Stimulated activated naive B cell treated with anti-CD40 and anti-IgM and Interleukin-4, amounts not matched to agents 10 μg/mL and 1 μg/mL and 100 μg/mL, for 72 hours (primary cell): ENCODE data around the gene DNAH1.
"Not testable (repeated sequence)": the region's sequence is repeated elsewhere in the genome, so short reads cannot be mapped to it uniquely, and the experiment has no call there.

Source experiments
- ATAC-seq, 2 donors: fragments of 150-1000 bp; cut with Tn5 transposase; replicated peaks; 2 replicates each; pipeline ENCODE4 v1.10.0; 2021; ENCODE audit warnings: moderate library complexity in 1 of 2
- DNase-seq: peaks from one replicate; pipeline ENCODE4 v3.0.0; 2021
- H3K27ac Mint-ChIP-seq: one replicate; pipeline ENCODE4 v1.8.0; 2022; ENCODE audit warnings: mild to moderate bottlenecking, mixed read lengths
- H3K27me3 Mint-ChIP-seq, 2 donors: one replicate each; pipeline ENCODE4 v1.8.0; 2022; ENCODE audit warnings: mixed read lengths in 2 of 2
- H3K36me3 Mint-ChIP-seq, 2 donors: one replicate each; pipeline ENCODE4 v1.8.0; 2022; ENCODE audit warnings: mixed read lengths in 2 of 2, mild to moderate bottlenecking in 1 of 2
- H3K4me1 Mint-ChIP-seq, 2 donors: one replicate each; pipeline ENCODE4 v1.8.0; 2022; ENCODE audit warnings: mixed read lengths in 2 of 2, mild to moderate bottlenecking in 1 of 2
- H3K4me3 Mint-ChIP-seq, 2 donors: one replicate each; pipeline ENCODE4 v1.8.0; 2022; ENCODE audit warnings: mild to moderate bottlenecking in 2 of 2, mixed read lengths in 2 of 2, moderate library complexity in 1 of 2
- H3K9me3 Mint-ChIP-seq, 2 donors: one replicate each; pipeline ENCODE4 v1.8.0; 2022; ENCODE audit warnings: mixed read lengths in 2 of 2, mild to moderate bottlenecking in 1 of 2

Gene DNAH1

DNA sequence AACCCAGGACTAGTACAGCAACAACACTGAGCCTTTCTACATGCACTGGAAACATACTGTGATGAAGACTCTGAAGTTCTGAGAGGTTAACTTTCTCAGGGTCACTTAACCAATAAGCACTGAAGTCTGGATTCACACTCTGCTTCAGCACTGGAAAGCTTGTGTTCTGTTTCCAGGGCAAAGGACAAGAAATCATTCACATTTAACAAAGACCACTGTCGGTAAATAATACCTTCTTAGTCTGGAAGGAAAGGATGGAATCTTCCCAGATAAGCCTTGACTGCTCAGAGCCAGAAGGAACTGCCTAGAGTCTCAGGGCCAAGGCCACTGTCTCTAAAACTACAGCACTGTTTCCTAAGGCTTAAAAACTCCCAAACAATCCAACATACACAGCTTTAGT, 32.8 kb upstream of the DNAH1 start:
- H3K27ac Mint-ChIP-seq, result no peak overlapping the region
- H3K4me1 Mint-ChIP-seq, result peaks cover 7 to 28% of the 10 kb centered on the region in 2 donors
- H3K27me3 Mint-ChIP-seq, result no peaks in the 10 kb centered on the region
- no peak overlapping the region for H3K4me3 Mint-ChIP-seq
- no peaks in the 10 kb centered on the region for H3K9me3 Mint-ChIP-seq
- peaks cover 9 to 24% of the 10 kb centered on the region in 2 donors for H3K36me3 Mint-ChIP-seq
- ATAC-seq (no peak), DNase-seq (no peak)

DNA sequence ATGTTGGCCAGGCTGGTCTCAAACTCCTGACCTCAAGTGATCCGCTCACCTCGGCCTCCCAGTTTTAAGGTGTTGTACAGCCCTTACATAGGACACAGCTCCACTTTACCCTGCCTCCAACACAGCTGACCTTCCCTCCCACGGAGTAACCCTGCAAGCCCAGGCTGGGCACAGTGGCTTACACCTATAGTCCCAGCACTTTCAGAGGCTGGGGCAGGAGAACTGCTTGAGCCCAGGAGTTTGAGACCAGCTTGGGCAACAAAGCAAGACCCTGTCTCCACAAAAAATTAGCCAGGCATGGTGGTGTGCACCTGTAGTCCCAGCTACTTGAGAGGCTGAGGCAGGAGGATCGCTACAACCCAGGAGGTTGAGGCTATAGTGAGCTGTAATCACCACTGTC, 32.1 kb upstream of the DNAH1 start:
- not testable (repeated sequence) for DNase-seq, H3K27ac Mint-ChIP-seq, H3K27me3 Mint-ChIP-seq, H3K4me3 Mint-ChIP-seq, ATAC-seq, H3K9me3 Mint-ChIP-seq
- Mint-ChIP-seq H3K4me1 (peaks cover 11 to 29% of the 10 kb centered on the region in 2 donors), H3K36me3 (peaks cover 5 to 16% of the 10 kb centered on the region in 2 donors)

DNA sequence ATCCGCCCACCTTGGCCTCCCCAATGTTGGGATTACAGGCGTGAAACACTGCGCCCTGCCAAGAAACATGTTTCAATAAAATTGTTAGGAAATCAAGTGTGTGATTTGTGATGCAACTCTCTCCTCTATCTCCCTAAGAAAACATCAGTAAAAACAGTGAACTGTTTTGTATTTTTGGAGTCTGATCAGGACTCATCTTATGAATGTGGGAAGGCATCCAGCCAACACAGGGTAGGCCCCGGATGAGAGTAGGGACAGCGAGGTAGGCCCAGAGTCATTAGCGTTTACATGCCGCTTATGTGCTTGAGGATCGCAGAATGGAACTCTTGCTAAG, 29.4 kb upstream of the DNAH1 start:
- no peak for ATAC-seq
- H3K27me3 Mint-ChIP-seq, result no peaks in the 10 kb centered on the region

DNA sequence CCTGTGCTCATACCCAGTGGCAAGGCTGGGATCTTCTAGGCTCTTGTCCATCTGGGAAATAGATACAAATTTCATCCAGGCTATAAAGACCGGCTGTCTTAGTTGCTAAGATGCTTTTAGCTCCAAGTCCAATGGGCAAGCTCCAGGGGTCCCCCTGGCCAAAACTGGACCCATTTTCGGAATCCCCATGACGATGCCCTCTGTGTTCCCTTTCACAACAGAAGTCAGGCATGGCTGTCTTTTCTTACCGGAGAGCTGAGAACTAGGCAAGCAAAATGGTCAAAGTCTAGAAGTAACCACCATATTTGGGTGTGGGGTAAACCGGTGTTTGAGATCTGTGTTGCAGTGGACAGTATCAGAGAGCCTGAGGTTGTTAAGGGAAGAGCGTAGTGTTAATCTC, 27.4 kb upstream of the DNAH1 start:
- Mint-ChIP-seq H3K36me3 (peaks cover 17 to 29% of the 10 kb centered on the region in 2 donors), H3K27ac (peak overlapping the region; percentile 71), H3K27me3 (no peaks in the 10 kb centered on the region), H3K4me1 (peaks cover 19 to 33% of the 10 kb centered on the region in 2 donors), H3K9me3 (no peaks in the 10 kb centered on the region), H3K4me3 (peak overlapping the region; percentile 99 to 100)
- no peak for DNase-seq
- no peak for ATAC-seq

More for the DNA sequence above, 29.4 kb upstream of the DNAH1 start:
- H3K9me3 Mint-ChIP-seq, result no peaks in the 10 kb centered on the region
- peak overlapping the region; percentile 100 for H3K27ac Mint-ChIP-seq
- peaks cover 9 to 18% of the 10 kb centered on the region in 2 donors for H3K36me3 Mint-ChIP-seq
- H3K4me1 Mint-ChIP-seq, result peaks cover 19 to 37% of the 10 kb centered on the region in 2 donors
- H3K4me3 Mint-ChIP-seq, result peak overlapping the region; percentile 99 to 100
- DNase-seq, result no peak

DNA sequence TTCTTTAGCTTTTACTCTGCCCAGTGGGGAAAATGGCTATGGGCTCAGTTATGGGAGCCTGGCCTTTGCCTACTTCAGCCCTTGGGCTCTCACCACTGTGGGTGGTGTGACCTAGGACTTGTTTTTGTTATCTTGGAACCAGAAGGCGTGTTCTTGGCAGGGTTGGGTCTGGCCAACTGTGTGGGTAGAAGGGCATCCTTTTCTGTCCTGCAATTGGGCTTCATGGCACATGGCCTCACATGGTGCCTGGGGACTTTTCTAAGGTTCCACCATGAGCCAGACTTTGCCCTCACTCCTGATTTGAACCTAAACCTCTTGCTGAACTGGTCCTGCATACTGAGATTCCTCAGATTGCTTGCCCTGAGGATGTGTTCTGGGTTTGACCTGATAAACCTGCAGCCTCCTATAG, 26.8 kb upstream of the DNAH1 start:
- ATAC-seq, result no peak
- H3K27ac Mint-ChIP-seq, result no peak overlapping the region
- H3K27me3 Mint-ChIP-seq, result no peaks in the 10 kb centered on the region

DNA sequence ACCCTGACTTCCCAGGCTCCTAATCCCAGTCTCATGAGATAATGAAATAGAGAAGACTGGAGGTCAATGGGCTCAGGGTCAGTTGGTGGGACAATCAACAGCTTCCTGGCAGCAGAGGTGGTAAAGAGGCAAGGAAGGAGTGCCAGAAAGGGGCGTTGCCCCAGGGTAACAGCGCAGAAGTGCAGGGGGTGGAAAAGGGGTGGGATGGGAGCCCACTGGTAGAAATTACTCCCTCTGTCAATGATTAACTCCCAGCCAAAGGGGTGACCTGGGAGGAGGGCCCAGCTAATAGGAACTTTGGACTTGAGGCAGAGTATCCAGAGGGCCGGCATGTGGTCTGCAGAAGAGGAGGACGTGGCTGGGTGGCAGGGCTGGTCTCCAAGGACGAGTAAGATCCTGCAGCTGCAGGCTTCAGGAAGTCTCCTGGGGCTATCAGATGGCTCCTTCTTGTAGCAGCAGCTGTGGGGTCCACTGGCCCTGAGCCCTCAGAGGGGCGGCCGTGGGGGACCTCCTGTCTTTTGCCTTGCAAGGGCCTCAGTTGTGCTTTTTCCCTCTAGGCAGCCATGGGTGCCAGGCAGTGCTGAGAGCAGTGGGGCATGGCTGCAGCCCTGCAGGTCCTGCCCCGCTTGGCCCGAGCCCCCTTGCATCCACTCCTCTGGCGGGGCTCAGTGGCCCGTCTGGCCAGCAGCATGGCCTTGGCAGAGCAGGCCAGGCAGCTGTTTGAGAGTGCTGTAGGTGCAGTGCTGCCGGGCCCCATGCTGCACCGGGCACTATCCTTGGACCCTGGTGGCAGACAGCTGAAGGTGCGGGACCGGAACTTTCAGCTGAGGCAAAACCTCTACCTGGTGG, 26.1 kb upstream of the DNAH1 start:
- no peaks in the 10 kb centered on the region for H3K27me3 Mint-ChIP-seq
- no peak for ATAC-seq

More for the DNA sequence above, 26.8 kb upstream of the DNAH1 start:
- Mint-ChIP-seq H3K9me3 (no peaks in the 10 kb centered on the region), H3K4me3 (no peak overlapping the region), H3K36me3 (peaks cover 14 to 30% of the 10 kb centered on the region in 2 donors), H3K4me1 (peaks cover 19 to 33% of the 10 kb centered on the region in 2 donors)
- DNase-seq, result no peak

DNA sequence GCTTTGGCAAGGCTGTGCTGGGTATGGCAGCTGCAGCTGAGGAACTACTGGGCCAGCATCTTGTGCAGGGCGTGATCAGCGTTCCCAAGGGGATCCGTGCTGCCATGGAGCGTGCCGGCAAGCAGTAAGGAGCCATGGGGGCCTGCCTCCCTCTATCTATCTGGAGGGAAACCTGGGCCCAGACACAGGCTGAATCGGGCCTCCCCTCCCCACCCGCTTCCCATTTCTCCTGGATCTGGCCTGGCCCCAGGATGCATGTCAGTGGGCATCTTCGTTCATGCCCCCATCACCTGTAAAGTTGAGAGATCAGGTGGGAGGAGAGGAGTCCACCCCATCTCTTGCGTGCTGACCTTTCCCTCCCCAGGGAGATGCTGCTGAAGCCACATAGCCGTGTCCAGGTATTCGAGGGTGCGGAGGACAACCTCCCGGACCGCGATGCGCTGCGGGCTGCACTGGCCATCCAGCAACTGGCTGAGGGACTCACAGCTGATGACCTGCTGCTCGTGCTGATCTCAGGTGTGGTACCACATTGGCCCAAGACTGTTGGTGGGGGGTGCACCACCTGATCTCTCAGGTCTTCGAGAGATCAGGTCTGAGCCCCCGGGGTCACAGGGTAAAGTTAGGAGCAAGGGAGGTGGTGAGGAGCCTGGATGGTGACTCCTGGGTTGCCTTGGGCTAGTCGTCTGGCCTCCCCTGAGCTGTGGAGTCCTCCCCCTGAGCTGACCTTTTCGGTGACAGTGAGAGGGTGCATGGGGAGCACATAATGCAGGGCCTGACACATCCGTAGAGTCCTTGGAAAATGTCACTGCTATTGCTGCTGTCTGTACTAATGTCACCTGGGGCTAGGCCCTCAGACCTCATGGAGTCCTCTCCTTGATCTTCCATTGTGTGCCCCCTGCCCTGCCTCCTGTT, 25.3 kb upstream of the DNAH1 start:
- H3K36me3 Mint-ChIP-seq, result peaks cover 17 to 39% of the 10 kb centered on the region in 2 donors
- H3K4me3 Mint-ChIP-seq, result no peak overlapping the region
- H3K27me3 Mint-ChIP-seq, result no peaks in the 10 kb centered on the region
- peaks cover 22 to 33% of the 10 kb centered on the region in 2 donors for H3K4me1 Mint-ChIP-seq
- no peak for DNase-seq
- no peaks in the 10 kb centered on the region for H3K9me3 Mint-ChIP-seq
- no peak overlapping the region for H3K27ac Mint-ChIP-seq
- no peak for ATAC-seq

More for the DNA sequence above, 26.1 kb upstream of the DNAH1 start:
- H3K27ac Mint-ChIP-seq, result no peak overlapping the region
- H3K36me3 Mint-ChIP-seq, result peaks cover 16 to 36% of the 10 kb centered on the region in 2 donors
- no peaks in the 10 kb centered on the region for H3K9me3 Mint-ChIP-seq
- no peak overlapping the region for H3K4me3 Mint-ChIP-seq
- H3K4me1 Mint-ChIP-seq, result peaks cover 21 to 33% of the 10 kb centered on the region in 2 donors
- no peak for DNase-seq

DNA sequence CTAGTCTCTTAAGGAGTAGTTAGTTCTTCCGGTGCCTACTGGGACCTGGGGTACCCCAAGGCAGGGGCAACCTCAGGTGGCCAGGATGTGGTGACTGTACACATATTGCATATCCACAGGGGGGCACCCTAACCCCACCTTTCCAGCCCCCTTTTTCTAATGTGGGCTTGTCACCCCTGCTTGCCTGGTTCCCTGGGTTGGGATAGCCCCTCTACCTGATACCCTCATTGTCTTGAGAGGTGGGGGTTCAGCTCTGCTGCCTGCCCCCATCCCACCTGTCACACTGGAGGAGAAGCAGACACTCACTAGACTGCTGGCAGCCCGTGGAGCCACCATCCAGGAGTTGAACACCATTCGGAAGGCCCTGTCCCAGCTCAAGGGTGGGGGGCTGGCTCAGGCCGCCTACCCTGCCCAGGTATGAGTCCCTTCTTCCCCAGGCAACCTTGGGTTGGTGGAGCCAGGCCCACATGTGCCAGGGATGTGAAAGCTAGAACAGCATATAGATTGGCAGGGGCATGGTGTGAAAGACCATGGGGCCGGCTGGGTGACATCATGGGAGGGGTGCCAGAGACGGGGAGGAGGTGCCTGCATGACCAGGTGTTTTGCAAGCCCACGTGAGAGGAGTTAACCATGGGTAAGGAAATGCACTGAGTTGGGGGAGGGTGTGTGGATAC, 24.5 kb upstream of the DNAH1 start:
- H3K4me1 Mint-ChIP-seq, result peaks cover 26 to 34% of the 10 kb centered on the region in 2 donors
- H3K36me3 Mint-ChIP-seq, result peaks cover 21 to 44% of the 10 kb centered on the region in 2 donors
- DNase-seq (peak; percentile 47), ATAC-seq (peak; percentile 21 to 26)
- no peak overlapping the region for H3K4me3 Mint-ChIP-seq
- H3K27ac Mint-ChIP-seq, result no peak overlapping the region
- no peaks in the 10 kb centered on the region for H3K9me3 Mint-ChIP-seq
- no peaks in the 10 kb centered on the region for H3K27me3 Mint-ChIP-seq

DNA sequence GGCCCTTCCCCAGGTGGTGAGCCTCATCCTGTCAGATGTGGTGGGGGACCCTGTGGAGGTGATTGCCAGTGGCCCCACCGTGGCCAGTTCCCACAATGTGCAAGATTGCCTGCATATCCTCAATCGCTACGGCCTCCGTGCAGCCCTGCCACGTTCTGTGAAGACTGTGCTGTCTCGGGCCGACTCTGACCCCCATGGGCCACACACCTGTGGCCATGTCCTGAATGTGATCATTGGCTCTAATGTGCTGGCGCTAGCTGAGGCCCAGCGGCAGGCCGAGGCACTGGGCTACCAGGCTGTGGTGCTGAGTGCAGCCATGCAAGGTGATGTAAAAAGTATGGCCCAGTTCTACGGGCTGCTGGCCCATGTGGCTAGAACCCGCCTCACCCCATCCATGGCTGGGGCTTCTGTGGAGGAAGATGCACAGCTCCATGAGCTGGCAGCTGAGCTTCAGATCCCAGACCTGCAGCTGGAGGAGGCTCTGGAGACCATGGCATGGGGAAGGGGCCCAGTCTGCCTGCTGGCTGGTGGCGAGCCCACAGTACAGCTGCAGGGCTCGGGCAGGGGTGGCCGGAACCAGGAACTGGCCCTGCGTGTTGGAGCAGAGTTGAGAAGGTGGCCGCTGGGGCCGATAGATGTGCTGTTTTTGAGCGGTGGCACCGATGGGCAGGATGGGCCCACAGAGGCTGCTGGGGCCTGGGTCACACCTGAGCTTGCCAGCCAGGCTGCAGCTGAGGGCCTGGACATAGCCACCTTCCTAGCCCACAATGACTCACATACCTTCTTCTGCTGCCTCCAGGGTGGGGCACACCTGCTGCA, 23.7 kb upstream of the DNAH1 start:
- H3K9me3 Mint-ChIP-seq, result no peaks in the 10 kb centered on the region
- H3K4me1 Mint-ChIP-seq, result peaks cover 26 to 37% of the 10 kb centered on the region in 2 donors
- no peaks in the 10 kb centered on the region for H3K27me3 Mint-ChIP-seq
- DNase-seq (no peak), ATAC-seq (no peak)
- no peak overlapping the region for H3K27ac Mint-ChIP-seq
- peaks cover 24 to 44% of the 10 kb centered on the region in 2 donors for H3K36me3 Mint-ChIP-seq
- H3K4me3 Mint-ChIP-seq, result no peak overlapping the region

DNA sequence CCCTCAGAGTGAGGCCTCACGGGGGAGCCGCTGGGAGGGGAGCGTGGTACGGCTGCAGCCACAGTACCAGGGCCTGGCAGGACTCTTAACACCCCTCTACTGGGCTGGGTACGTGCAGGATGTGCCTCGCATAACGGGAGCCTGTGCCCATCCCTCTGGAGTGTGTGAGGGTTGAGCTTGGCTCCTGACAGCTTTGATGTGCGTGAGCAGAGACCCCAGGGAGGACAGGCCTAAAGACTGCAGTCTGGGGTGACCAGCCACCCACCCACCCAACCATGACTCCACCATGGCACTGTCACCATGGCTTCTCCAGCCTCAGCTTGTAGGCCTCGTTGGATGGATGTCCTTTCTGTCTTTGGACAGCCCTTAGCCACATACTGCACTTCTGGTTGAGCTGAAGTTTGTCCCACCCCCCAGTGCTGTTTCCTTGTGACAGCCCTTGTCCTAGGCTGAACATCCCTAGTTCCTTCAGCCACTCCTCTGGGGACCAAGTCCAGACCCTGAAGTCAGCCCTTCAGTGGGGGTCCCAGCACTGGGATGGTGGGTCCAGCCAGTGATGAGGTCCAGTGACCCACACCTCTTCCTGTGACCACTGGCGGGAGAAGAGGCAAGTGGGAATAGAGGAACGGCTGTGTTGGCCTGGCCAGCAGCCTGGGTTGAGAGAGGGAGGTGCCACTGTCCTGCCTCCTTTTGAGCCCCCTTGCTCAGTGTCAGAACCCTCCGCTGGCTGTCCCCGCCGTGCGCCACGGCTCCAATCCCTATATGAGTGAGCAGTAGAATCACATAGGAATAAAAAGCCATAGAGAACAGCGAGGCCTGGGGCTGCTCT, 22.4 kb upstream of the DNAH1 start:
- DNase-seq (no peak), ATAC-seq (no peak)
- peaks cover 28 to 44% of the 10 kb centered on the region in 2 donors for H3K36me3 Mint-ChIP-seq
- no peaks in the 10 kb centered on the region for H3K27me3 Mint-ChIP-seq
- H3K4me1 Mint-ChIP-seq, result peaks cover 23 to 43% of the 10 kb centered on the region in 2 donors
- peak overlapping the region; percentile 77 for H3K27ac Mint-ChIP-seq
- H3K4me3 Mint-ChIP-seq, result no peak overlapping the region
- H3K9me3 Mint-ChIP-seq, result no peaks in the 10 kb centered on the region

DNA sequence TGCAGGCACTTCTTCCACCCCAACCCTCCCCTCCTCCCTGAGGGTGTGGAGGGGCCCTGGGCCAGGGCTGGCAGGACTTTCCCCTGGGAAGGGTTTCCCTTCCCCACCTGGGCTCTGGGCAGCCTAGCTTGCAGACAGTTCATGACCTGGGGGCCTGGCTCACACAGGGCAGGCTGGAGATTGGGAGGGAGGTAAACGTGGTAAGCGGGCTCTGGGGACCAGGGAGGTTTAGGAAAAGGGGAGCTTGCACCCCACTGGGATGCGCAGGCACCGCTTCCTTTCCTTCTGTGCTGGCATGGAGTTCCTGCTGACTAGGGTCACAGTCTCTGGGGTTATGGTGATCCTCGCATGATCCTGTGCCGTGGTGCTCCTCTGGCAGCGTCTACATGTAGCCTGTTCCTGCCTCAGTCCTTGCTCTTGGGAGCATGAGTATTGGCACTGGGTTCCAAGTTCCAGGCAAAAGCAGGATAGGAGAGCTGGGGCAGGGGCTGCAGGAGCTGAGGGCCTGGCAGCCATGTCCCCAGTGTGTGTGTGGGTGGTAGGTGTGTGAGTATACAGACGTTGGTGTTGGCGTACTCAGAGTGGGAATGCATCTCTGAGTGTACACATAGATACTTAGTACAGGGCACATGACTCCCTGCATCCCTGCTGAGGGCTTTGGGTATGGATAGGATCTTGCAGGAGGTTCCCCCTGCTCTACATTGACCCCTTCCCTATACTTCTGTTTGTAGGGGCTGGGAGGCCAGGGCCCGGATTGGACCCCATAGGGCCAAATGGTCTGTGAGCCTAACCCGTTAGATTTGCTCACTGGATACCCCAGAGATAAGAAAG, 21.6 kb upstream of the DNAH1 start:
- Mint-ChIP-seq H3K36me3 (peaks cover 30 to 44% of the 10 kb centered on the region in 2 donors), H3K9me3 (no peaks in the 10 kb centered on the region), H3K4me1 (peaks cover 21 to 43% of the 10 kb centered on the region in 2 donors), H3K27ac (peak overlapping the region; percentile 77), H3K27me3 (no peaks in the 10 kb centered on the region), H3K4me3 (no peak overlapping the region)
- DNase-seq (no peak), ATAC-seq (no peak)

DNA sequence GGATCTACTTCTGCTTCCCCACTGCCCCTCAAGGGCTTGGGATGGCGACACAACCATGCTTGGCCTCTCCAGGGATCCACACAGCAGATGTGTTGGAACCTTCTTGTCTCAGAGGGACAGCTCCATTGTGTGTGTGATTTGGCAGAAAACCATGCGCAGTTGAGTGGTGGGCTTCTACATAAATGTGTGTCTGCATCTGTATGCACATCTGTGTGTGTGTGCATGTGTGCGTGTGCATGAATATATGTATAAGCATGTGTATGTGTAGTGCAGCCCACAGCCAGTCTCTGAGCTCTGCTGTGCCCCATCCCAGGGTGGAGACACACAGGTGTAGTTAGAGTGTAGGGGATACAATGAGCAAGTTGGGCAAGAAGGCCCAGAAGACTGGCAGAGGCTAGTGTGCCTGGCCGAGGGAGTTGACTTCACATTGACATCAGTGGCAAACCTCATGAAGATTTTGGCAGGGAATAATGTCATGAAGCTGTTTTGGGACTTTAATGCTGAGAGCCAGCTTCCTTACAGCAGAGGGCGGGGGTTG, 20.4 kb upstream of the DNAH1 start:
- H3K4me1 Mint-ChIP-seq, result peaks cover 24 to 48% of the 10 kb centered on the region in 2 donors
- no peaks in the 10 kb centered on the region for H3K9me3 Mint-ChIP-seq
- DNase-seq, result no peak
- peaks cover 30 to 44% of the 10 kb centered on the region in 2 donors for H3K36me3 Mint-ChIP-seq
- no peak overlapping the region for H3K27ac Mint-ChIP-seq
- H3K27me3 Mint-ChIP-seq, result no peaks in the 10 kb centered on the region
- no peak for ATAC-seq
- H3K4me3 Mint-ChIP-seq, result no peak overlapping the region
